Spleen (tissue), 11 donors: ENCODE measurements around the gene USP4. TPM values are rescaled to one million over a fixed set of nuclear protein-coding genes. Genes with fewer than 3 reads are reported as not detected.

Source experiments
- DNase-seq: peaks from one replicate; pipeline ENCODE4 v3.0.0-alpha.2; 2020
- H3K27ac ChIP-seq, 8 donors: fragments of 200-600 bp; sonication (generic) in 7 of 8; 1 replicate in 4 of 8; 2 replicates in 4 of 8; pipeline versions ENCODE4 v1.5.0 to v1.8.0; 2016 to 2021; ENCODE audit warnings: inconsistent platforms in 4 of 8, mild to moderate bottlenecking in 4 of 8, moderate library complexity in 1 of 8
- H3K27me3 ChIP-seq, 7 donors: fragments of 200-600 bp; sonication (generic) in 6 of 7; replicated peaks in 1 of 7; 1 replicate in 4 of 7; 2 replicates in 3 of 7; pipeline versions ENCODE4 v1.5.0 to v1.8.0; 2016 to 2021; ENCODE audit warnings: inconsistent platforms in 3 of 7, mild to moderate bottlenecking in 1 of 7
- H3K36me3 ChIP-seq, 6 donors: fragments of 200-600 bp; sonication (generic) in 5 of 6; 1 replicate in 4 of 6; 2 replicates in 2 of 6; pipeline versions ENCODE4 v1.5.0 to v1.8.0; 2016 to 2021; ENCODE audit warnings: inconsistent platforms in 2 of 6
- H3K4me1 ChIP-seq, 6 donors: fragments of 200-600 bp; sonication (generic) in 5 of 6; 1 replicate in 3 of 6; 2 replicates in 3 of 6; pipeline versions ENCODE4 v1.5.0 to v1.8.0; 2016 to 2021; ENCODE audit warnings: inconsistent platforms in 3 of 6
- H3K4me3 ChIP-seq, 8 donors: fragments of 200-600 bp; sonication (generic) in 7 of 8; 1 replicate in 4 of 8; 2 replicates in 4 of 8; pipeline versions ENCODE4 v1.5.0 to v1.8.0; 2016 to 2021; ENCODE audit warnings: inconsistent platforms in 4 of 8, mild to moderate bottlenecking in 4 of 8, moderate library complexity in 2 of 8
- H3K9me3 ChIP-seq, 8 donors: fragments of 200-600 bp; sonication (generic) in 7 of 8; 1 replicate in 4 of 8; 2 replicates in 4 of 8; pipeline versions ENCODE4 v1.5.0 to v1.8.0; 2016 to 2021; ENCODE audit warnings: inconsistent platforms in 4 of 8
- CTCF ChIP-seq, 11 experiments: fragments of 200-600 bp in 7 of 11; fragments of 450-650 bp in 4 of 11; sonication (generic) in 4 of 11; IDR thresholded peaks in 8 of 11; conservative IDR thresholded peaks in 3 of 11; 1 replicate in 7 of 11; 2 replicates in 4 of 11; pipeline versions ENCODE4 v1.4.0 to v1.8.0; 2016 to 2021; ENCODE audit warnings: antibody characterized with exemption in 11 of 11, inconsistent platforms in 4 of 11, mild to moderate bottlenecking in 1 of 11
- POLR2A ChIP-seq, 3 donors: fragments of 450-650 bp; IDR thresholded peaks; one replicate each; pipeline ENCODE4 v1.5.1; 2017; ENCODE audit warnings: antibody characterized with exemption in 3 of 3, mild to moderate bottlenecking in 1 of 3
- POLR2AphosphoS5 ChIP-seq, 3 donors: sonication (generic); formaldehyde crosslinking; IDR thresholded peaks; one replicate each; pipeline ENCODE4 v1.5.1; 2017; ENCODE audit warnings: antibody characterized with exemption in 3 of 3
- WGBS, 5 donors: extraction: QIAGEN DNeasy Blood & Tissue Kit in 3 of 5; methylation state at CpG; one replicate each; pipeline versions ENCODE4 v1.1.5 to v1.1.7; 2013 to 2018; 5-methylcytosine and 5-hydroxymethylcytosine counted together
- intact Hi-C: fragments of 100-400 bp; cut with DNase I; formaldehyde crosslinking; loops from one replicate; pipeline ENCODE4 v1.15.0; 2023; ENCODE audit warnings: low total_unique reads
- polyA plus RNA-seq, 3 donors: library from polyadenylated mRNA; stranded (reverse); fragments of 200-250 nt; gene quantifications; one replicate each; pipeline ENCODE4 v1.2.1, GENCODE V29; 2013
- total RNA-seq, 7 donors: library from RNA; depleted of rRNA in 3 of 7; stranded (reverse); fragments of >200 nt in 3 of 7; fragmentation: NEBNext Ultra II Directional in 4 of 7; extraction: Animal tissue kit (Norgen Biotek cat#: 25700) in 4 of 7; gene quantifications; one replicate each; pipeline versions ENCODE4 v1.1.0 to v1.2.1, GENCODE V29; 2016 to 2021
- donor health status: healthy with polysubstance abuse.
- donor health status: DM: no; HTN: no; CAD: no; lungs with moderate emphysema.
- donor health status: DM: no; HTN: no; CAD: no.
- donor health status: Bipolar disorder and iron deficiency.
- donor health status: healthy.
- donor health status: DM: no; HTN: no; CAD: no.
- donor health status: DM: yes; HTN: yes; CAD: no.

Gene USP4
- total and polyA plus RNA-seq, 10 donors: 28.1 to 107 (median 59.8) TPM

GRCh38 chr3:49283997-49284396, 55.9 kb downstream of the USP4 start:
- no peaks in the 10 kb centered on the region for H3K27me3 ChIP-seq

GRCh38 chr3:49279376-49279775, 60.5 kb downstream of the USP4 start:
- TF ChIP-seq POLR2AphosphoS5 (IDR thresholded peaks at IDR 0.05): peak in 1 of 3 donors; percentile 8
- no peak for TF ChIP-seq CTCF (IDR thresholded peaks at IDR 0.05 in 8 of 11, conservative IDR thresholded peaks at IDR 0.05 in 3 of 11)
- no peak for TF ChIP-seq POLR2A (IDR thresholded peaks at IDR 0.05)
- Histone ChIP-seq H3K27me3 (no peaks in the 10 kb centered on the region), H3K9me3 (no peaks in the 10 kb centered on the region), H3K36me3 (peaks cover 2 to 68% (median 49%) of the 10 kb centered on the region in 6 donors), H3K27ac (peak overlapping the region; percentile 1 to 94 (median 90)), H3K4me1 (peaks cover 10 to 49% (median 30%) of the 10 kb centered on the region in 6 donors), H3K4me3 (no peak overlapping the region)
- intact Hi-C loops: loop anchor here (5.0 kb wide), 1 partner anchor 107 kb away; the partner anchor contains the start of gene KLHDC8B
- no peak for DNase-seq

More at GRCh38 chr3:49283997-49284396, 55.9 kb downstream of the USP4 start:
- no peak overlapping the region for H3K4me3 ChIP-seq
- H3K27ac ChIP-seq: no peak overlapping the region
- no peaks in the 10 kb centered on the region for H3K9me3 ChIP-seq
- no peak for TF ChIP-seq CTCF (IDR thresholded peaks at IDR 0.05 in 8 of 11, conservative IDR thresholded peaks at IDR 0.05 in 3 of 11)
- TF ChIP-seq POLR2AphosphoS5 (IDR thresholded peaks at IDR 0.05): no peak
- TF ChIP-seq POLR2A (IDR thresholded peaks at IDR 0.05): no peak
- H3K36me3 ChIP-seq: peaks cover 6 to 100% (median 88%) of the 10 kb centered on the region in 6 donors
- H3K4me1 ChIP-seq: peaks cover 0 to 14% (median 4%) of the 10 kb centered on the region in 6 donors
- intact Hi-C loops: no loop called here
- no peak for DNase-seq
- WGBS, 5 donors: 79 to 93% (median 86%) methylated on average over 5 to 6 of the region's 6 CpGs

GRCh38 chr3:49278548-49278947, 61.3 kb downstream of the USP4 start:
- Histone ChIP-seq H3K36me3 (peaks cover 0 to 65% (median 41%) of the 10 kb centered on the region in 6 donors), H3K9me3 (no peaks in the 10 kb centered on the region), H3K4me3 (no peak overlapping the region), H3K4me1 (peaks cover 10 to 44% (median 30%) of the 10 kb centered on the region in 6 donors), H3K27me3 (no peaks in the 10 kb centered on the region), H3K27ac (peak overlapping the region in 7 of 8 donors; percentile 6 to 94 (median 92))
- intact Hi-C loops: loop anchor here (5.0 kb wide), 1 partner anchor 106 kb away; the partner anchor contains the start of gene KLHDC8B
- WGBS, 5 donors: 77 to 89% (median 89%) methylated on average over 4 of the region's 4 CpGs
- no peak for DNase-seq
- no peak for TF ChIP-seq CTCF (IDR thresholded peaks at IDR 0.05 in 8 of 11, conservative IDR thresholded peaks at IDR 0.05 in 3 of 11)
- no peak for TF ChIP-seq POLR2AphosphoS5 (IDR thresholded peaks at IDR 0.05)
- no peak for TF ChIP-seq POLR2A (IDR thresholded peaks at IDR 0.05)

GRCh38 chr3:49277383-49277775, 62.5 kb downstream of the USP4 start:
- TF ChIP-seq POLR2A (IDR thresholded peaks at IDR 0.05) (no peak), CTCF (IDR thresholded peaks at IDR 0.05 in 8 of 11, conservative IDR thresholded peaks at IDR 0.05 in 3 of 11) (no peak), POLR2AphosphoS5 (IDR thresholded peaks at IDR 0.05) (no peak)
- no peak for DNase-seq
- WGBS, 5 donors: 30 to 40% (median 33%) methylated on average over 9 of the region's 9 CpGs
- H3K27ac ChIP-seq: peak overlapping the region; percentile 88 to 94 (median 92)
- H3K9me3 ChIP-seq: no peaks in the 10 kb centered on the region
- H3K4me1 ChIP-seq: peaks cover 10 to 44% (median 30%) of the 10 kb centered on the region in 6 donors
- H3K4me3 ChIP-seq: peak overlapping the region; percentile 9 to 67 (median 46)
- peaks cover 0 to 65% (median 29%) of the 10 kb centered on the region in 6 donors for H3K36me3 ChIP-seq
- intact Hi-C loops: loop anchor here (5.0 kb wide), 1 partner anchor 105 kb away; the partner anchor contains the start of gene KLHDC8B
- no peaks in the 10 kb centered on the region for H3K27me3 ChIP-seq
